DMS153 (cell line): ENCODE data around the gene ITGB5.

Experiments used
- DNase-seq: peaks from one replicate; lab custom pipeline; 2025; lab: John Stamatoyannopoulos, UW

The ITGB5 gene, protein sequence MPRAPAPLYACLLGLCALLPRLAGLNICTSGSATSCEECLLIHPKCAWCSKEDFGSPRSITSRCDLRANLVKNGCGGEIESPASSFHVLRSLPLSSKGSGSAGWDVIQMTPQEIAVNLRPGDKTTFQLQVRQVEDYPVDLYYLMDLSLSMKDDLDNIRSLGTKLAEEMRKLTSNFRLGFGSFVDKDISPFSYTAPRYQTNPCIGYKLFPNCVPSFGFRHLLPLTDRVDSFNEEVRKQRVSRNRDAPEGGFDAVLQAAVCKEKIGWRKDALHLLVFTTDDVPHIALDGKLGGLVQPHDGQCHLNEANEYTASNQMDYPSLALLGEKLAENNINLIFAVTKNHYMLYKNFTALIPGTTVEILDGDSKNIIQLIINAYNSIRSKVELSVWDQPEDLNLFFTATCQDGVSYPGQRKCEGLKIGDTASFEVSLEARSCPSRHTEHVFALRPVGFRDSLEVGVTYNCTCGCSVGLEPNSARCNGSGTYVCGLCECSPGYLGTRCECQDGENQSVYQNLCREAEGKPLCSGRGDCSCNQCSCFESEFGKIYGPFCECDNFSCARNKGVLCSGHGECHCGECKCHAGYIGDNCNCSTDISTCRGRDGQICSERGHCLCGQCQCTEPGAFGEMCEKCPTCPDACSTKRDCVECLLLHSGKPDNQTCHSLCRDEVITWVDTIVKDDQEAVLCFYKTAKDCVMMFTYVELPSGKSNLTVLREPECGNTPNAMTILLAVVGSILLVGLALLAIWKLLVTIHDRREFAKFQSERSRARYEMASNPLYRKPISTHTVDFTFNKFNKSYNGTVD

DNA sequence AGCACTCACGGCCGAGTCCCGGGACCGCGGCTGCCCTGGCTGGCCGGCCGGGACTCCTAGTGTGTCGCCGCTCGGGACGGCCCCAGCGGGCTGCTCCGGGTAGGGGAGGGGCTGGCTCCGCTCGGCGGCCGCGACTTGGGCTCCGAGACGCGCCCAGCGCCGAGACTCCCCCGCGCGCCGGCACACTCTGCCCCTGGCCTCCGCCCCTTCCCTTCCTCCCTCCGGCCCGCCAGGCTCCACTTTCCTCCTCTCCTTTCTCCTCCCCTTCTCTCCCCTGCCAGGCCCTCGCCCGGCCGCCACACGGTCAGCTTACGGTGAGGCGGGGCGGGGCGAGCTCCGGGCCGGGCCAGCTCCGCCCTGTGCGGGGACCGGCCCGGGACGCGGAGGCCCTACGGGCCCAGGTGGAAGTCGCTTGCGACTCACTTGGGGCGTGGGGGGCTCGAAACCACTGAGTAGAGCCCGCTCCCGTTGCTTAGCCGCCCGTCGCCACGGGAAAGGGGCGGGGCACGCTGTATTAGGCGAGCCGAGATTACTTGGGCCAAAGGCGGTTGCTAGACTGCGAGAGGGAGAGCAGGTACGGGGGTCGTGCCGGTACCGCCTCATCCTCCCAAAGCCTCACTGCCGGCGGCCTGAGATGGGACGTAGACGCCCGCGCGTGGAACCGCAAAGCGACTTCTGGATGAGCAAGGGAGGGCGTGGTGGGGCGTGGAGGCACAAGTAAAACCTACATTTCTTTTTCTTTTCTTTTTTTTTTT is at the start of gene ITGB5:
Gene ITGB5, minus strand, starts transcription at position 189 of the 755 bp plus-strand sequence. CDS start 365 bp downstream, outside the sequence.
- no peak for DNase-seq

DNA sequence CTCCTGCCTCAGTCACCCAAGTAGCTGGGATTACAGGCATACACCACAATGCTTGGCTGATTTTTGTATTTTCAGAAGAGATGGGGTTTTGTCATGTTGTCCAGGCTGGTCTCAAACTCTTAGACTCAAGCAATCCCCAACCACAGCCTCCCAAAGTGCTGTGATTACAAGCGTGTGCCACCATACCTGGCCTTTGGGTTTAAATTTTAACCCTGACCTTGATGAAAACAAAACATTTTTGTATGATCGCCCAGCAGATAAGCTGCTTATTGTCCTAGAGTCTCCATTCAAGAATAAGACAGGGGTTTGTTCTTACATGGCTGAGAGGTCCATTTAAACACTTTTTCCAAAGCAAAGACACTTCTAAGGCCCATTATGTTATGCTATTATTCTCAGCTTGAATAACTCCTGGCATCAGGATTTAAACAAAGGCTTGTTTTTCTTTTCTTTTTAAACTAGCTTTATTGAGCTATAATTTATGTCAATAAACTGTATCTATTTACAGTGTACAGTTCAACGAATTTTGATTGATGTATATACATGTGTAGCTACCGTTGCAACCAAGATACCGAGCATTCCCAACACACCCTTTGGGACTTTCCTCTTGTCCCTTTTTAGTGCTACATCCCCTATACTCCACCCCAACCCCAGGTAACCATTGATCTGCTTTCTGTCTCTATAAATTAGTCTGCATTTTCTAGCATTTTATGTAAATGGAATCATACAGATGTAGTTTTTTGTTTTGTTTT is 48.8 kb upstream of the ITGB5 start:
- DNase-seq: no peak

DNA sequence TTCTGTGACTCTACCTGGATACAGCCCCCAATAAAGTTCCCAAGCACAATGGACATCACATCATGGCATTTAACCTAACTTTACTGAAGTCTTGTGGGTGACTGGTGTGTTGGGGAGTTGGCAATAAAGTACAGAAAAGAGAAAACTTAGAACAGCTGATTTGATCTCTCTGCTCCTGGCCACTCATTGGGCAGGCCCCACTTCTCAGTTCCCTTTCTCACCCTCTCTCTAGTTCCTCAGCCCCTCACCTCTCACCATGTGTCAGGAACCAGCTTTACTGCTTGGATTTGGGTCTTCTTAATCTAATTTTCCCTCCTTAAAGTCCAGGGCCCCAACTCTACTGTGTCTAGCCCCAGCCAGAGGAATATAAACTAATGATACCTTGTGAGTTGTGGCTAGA is 48.1 kb upstream of the ITGB5 start:
- no peak for DNase-seq

DNA sequence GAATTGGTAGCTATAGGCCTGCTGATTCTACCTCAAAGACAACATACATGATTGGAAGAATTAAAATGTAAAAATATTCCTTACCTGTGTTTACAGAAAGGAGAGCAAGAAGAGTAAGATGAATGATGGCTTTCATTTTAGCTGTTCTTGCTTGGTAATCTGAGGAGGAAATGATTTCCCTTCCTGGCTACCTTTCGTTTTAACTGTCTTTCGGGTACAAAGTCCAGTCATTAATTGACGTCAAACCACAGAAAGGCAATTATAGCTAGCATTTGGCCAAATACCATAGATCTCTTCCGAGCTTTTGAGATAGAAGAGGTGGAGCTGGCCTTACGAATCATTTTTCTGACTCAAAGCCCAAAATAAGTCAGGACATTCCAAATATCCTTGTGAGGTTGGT is 47.4 kb upstream of the ITGB5 start, which contains the start of gene MUC13:
Gene MUC13, minus strand, starts transcription at position 175 of the 400 bp plus-strand sequence. Its CDS starts 39 bp downstream, at position 136.
- no peak for DNase-seq

DNA sequence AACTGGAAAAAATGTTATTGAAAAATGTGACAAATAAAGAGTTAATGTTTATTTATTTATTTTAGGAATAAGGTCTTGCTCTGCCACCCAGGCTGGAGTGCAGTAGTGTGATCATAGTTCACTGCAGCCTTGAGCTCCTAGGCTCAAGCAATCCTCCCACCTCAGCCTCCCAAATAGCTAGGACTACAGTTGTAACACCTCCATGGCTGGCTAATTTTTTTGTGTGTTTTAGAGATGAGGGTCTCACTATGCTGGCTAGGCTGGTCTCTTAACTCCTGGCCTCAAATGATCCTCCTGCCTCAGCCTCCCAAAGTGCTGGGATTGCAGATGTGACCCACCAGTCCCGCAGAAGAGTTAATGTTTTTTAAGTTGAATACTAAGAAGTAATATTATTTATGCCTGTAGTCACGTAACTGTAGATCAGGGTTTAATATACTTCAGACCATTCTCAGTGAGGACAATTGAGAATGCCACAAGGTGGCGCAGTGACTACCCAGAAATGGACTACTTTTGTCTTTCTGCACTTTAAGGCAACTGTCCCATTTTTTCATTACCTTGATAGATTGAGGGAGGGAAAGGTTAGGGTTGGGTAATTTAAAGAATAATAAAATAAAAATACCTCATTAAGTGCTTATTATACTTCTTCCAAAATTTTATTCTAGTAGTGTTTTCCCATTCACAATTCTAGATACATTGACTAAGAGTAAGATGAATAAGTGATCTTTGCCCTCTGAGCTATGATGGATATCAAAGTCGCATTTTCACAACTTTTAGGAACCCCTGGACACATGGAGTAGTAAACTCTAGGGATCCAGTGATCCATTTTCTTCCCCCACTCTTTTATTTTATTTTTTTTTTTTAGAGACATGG is 41.4 kb upstream of the ITGB5 start:
- peak; percentile 34 for DNase-seq

DNA sequence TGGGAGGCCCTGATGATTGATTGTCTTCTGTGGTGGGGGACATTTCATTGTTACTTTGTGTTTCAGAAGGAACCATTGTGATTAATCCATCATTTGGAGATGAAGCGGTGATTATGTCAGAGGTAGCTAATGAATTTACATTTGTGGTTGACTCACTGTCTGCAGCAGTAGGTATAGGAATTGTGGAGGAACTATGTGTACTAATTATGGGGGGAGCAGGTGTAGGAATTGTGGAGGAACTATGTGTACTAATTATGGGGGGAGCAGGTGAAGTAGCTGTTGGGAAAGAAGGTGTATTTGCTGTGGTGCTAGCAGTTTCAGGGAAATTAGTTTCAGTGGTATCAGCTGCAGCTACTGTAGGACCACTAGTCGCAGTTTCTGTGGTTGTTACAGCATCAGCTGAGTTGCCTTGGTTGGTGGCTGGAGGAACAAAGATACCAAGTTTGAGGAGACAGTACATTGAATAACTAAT is 40.4 kb upstream of the ITGB5 start:
- DNase-seq: no peak

DNA sequence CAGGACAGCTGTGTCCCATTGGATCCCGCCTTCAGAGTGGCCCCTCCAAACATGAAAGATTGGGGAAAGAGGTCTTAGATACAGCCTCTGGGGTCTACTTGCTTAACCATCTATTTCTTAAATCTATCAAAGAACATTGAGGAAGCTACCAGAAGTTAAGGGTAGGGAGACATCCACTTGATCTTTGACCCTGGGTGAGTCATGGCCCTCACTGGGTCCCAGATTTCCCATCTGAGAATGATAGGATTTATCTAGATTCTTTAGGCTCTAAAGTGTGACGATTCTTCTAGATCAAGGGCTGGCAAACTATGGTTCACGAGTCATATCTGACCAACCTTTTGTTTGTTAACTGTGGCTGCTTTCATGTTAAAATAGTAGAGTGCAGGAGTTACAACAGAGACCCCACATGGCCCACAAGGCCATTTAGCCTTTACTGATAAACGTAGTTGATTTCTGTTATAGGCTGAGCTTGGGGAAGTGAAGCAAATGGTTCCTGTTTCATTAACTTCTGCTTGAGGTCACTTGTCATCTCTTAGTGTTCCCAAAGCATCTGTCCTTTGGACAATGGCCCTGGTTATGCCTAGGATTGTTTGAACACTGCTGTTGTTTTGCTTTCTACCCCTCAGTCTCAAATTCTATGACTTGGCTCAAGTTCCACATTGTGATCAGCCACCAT is 39.4 kb upstream of the ITGB5 start:
- DNase-seq: no peak

DNA sequence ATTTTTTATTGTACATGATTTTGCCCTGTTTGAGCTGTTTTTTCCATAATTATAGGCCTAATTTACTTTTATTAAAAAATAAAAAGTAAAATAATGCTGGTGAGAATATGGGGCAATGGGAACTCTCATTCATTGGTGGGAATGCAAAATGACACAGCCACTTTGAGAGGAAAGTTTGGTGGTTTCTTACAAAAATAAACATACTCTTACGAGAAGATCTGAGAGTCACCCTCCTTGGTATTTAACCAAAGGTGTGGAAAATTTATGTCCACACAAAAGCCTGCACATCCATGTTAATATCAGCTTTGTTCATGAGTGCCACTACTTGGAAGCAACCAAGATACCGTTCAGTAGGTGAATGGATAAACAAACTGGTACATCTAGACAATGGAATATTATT is 37.6 kb upstream of the ITGB5 start:
- DNase-seq: no peak

DNA sequence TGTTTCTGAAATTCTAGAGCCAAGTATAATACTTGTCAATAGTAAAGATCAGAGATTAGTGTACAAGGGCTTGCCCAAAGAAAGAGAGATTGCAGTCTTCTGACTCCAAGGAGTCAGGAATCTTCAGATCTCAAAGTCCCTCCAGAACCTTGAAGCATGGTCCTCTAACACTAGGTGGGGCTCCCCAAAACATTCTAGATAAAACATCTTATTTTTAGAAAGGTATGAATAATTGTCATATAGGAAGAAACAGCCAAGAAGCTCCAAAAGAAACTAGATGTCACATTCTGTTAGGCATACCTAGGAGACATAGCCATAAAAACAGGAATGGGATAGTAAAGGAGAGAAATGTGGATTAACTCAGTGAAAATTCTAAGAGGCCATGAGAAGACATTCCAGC is 36.7 kb upstream of the ITGB5 start:
- no peak for DNase-seq

DNA sequence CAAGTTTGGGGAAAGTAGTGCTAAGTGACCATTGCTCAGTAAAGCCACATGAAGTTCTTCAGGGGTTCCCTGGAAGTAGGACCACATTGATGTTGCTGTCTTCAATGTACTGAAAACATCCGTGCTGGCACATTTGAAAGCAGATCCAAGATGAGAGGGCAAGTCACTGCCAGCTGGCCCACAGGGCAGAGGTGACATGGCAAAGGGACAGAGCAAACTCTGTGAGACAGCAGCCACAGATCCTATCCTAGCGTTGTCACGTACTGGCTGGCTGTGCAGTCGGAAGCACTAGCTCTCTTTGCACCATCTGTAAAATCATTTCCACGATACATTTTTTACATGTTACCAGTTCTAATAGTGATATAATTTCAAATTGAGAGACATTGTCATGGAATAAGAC is 33.6 kb upstream of the ITGB5 start:
- no peak for DNase-seq

DNA sequence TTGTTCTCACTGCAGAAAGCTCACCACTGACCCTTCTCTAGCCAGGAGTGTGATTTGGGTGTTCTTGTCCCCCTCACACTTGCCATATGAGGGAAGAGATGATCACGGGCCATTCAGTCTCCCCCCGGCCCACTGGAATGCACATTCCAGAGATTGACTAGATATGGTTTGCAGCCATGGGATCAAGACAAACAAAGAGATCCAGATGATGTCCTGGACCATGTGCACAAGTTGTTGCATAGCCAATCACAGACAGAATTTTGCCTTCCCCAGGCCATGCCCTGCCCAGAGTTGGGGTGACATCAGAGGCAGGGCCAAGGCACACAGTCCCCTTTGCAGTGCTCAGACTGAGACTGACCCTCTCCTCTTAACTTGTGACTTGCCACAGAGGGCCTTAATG is 32.6 kb upstream of the ITGB5 start:
- DNase-seq: no peak

DNA sequence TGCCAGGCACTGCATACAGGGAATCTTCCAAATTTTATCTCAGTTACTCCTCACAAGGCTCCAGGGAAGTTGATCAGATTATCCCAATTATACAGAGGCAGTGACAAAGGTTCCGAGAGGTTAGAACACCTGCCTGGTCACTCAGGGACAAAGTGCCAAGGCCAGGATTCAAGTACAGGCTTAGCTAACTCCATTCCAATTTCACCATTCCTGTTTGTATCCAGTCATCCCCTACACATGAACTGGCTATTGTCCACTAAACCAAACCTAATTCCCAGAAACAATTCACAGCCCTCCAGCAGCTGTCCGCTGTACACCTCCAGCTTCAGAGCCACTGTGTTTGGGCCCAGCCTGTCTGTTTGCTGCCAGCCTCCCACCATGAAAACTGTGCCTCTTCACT is 31.4 kb upstream of the ITGB5 start:
- no peak for DNase-seq

DNA sequence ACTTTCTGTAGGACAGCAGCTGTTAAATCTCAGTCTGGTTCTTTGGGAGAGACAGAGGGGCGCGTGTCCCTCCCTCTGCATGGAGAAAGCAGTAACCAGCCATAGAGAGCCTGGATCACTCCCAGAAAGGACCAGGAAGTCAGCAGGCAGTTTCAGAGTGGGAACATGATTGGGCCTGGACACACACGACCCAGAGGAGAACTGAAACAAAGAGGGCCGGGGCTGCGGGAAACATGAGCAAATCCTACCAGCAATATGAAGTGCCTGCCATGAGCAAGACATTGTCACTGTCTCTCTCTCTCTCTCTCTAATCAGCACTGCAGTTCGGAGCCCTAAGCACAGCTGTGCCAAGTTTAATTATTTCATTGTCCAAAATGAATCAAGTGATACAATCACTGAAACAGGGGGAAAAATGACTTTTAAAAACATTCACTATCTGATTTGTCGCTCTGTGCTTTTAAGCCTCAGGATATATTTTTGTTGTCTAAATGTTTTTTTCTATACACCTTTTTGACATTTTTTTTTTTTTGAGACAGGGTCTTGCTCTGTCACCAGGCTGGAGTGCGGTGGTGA is 29.8 kb upstream of the ITGB5 start:
- DNase-seq: no peak

DNA sequence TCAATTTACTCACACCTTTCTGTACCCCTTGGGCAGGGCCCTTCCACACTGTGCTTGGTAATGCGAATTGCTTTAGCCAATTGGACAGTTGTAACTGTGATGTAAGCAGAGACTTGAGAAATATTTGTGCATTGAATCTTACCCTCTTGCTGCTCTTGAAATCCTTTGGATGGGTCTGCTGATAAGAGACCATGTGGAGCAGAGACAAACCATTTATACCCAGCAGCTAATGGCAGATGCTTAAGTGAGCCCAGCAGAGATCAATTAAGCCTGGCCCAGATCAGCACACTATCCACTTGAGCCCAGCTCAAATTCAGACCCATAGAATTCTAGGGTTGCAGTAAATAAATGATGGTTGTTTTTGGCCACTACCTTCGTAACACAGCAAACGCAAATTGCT is 28.1 kb upstream of the ITGB5 start:
- no peak for DNase-seq

DNA sequence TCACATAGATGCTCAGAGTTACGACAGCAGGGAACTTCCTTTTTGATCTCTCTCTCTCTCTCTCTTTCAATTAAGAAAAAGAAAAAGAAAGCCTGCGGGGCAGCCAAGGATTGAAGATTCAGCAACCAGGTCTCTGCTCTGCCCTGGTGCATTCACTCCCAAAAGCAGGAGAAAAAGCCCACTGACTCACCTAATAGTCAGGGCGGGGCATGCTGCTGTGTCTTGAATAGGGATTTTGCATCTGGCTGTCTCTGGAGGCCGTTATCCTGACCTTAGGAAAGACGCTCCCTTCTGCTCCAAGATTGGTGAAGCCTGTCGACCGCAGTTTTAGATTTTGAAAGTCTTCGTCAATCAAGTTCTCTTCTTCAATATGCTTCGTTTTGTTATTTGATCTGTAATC is 20.8 kb upstream of the ITGB5 start:
- no peak for DNase-seq

DNA sequence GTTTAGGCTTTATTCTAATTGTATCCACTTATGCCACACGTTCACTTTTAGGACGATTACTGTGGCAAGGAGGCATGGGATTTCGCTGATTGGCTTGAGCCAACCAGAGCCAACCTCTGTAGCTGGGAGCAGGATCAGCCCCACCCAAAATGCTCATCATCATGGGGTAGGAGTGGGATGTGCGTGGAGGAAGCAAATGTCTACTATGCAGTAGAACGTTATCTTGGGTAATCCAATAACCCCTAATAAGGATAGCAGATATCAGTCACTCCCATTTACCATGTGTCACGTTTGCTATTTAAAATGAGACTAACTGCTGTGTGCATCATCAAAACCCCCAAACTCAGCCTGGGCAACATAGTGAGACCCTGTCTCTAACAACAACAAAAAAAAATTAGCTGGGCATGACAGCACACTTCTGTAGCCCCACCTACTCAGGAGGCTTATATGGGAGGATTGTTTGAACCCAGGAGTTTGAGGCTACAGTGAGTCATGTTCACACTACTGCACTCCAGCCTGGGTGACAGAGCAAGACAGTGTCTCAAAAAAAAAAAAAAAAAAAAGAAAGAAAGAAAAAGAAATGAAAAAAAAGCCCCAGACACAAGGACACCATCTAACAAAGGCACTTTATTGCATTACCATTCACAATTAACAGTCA is 17.8 kb upstream of the ITGB5 start:
- DNase-seq: no peak

DNA sequence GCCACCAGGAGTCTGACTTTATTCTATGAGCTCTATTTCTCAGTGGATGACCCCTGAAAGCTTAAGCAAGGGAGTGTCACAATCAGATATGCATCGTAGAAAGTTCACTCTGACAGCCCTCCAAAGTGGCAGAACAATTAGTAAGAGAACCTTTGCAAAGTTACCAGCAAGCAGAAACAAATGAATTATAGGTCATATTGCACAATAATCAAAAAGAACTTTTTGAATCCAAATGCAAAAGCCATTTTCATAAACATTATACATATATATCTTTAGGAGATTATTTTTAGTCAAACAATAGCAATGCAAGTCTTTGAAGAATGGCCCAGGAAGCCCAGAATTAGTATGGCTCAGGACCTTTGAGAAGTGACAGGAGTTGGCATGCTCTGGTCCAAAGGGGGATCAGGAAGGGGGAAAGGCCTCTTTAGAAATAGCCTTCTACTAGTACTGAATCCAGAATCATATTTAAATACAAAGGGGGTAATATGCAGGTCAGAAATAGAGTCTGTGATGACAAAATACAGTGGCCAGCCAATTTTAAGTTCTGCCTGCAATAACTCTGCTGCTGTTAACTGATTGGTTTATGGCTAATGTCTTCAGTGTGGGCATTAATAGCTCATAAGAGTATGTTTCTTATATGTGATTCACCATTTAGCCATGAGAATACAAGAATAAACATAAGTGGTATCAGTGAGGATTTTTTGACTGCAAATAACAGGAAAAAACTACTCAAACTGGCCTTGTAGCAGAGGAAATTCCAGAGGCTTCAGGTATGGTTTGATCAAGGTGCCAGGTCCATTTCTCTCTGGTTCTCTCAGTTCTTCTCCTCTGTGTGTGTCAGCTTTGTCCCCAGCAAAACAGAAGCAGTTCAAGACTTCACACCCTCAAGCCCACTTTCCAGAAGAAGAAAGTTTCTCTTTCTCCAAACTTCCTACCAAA is 17.0 kb upstream of the ITGB5 start:
- DNase-seq: no peak
